GM23338 (cell line): ENCODE data around the gene NRG3.

Source experiments
- EZH2 ChIP-seq: fragments of 200-600 bp; sonication (generic); IDR thresholded peaks from one replicate; pipeline ENCODE4 v1.8.0; 2017; ENCODE audit warnings: antibody characterized with exemption, mild to moderate bottlenecking, low read depth; ENCODE audit not compliant: unreplicated experiment
- POLR2AphosphoS5 ChIP-seq: IDR thresholded peaks from 2 replicates; pipeline ENCODE4 v1.6.1; 2016; ENCODE audit warnings: antibody characterized with exemption, low read depth
- TF ChIP-seq, protein P1 (sequence below), 2 experiments: fragments of 200-600 bp in 1 of 2; sonication (generic) in 1 of 2; conservative IDR thresholded peaks; 2 replicates each; pipeline versions ENCODE4 v1.5.1 to v1.6.1; 2016 to 2017; ENCODE audit warnings: antibody characterized with exemption in 2 of 2, low read depth in 2 of 2, mild to moderate bottlenecking in 2 of 2, moderate library complexity in 1 of 2
- TF ChIP-seq, protein P2 (sequence below): IDR thresholded peaks from one replicate; pipeline ENCODE4 v1.6.1; 2018; ENCODE audit warnings: antibody characterized with exemption; ENCODE audit not compliant: unreplicated experiment

DNA sequence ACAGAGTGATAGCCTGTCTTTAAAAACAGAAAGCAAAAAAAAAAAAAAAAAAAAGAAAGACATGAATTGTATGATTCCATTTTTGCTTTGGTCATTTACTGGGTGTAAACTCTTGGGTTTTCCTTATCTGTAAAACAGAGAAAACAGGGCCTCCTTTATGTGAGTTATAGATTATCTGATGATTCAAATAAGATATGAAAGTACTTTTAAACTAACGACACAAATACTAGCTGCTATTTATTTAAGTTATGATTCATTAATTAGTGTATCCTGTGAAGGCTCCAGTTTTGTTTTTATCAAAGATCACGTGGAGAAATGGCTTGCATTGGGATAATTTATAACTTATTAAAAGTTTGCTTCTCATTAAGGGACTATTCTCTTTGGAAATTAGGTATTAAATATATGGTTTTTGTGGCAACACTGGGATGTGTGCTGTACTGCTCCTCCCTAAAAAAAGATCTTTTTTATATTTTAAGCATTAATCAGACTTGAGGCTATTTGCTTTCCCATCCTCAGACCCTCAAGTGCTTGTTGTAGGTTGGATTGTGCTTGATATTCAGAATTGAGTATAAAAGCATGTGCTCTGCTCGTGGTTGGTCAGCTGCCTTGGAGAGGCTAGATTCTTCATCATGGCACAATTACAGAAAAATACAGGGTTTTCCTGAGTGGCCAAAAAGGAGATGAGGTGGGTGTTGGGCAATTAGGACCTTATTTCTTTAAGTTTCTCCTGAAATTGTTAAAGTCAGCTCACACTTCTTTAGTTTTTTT lies 39.9 kb downstream of the NRG3 start:
- TF ChIP-seq EZH2: no peak
- TF ChIP-seq, protein P1, sequence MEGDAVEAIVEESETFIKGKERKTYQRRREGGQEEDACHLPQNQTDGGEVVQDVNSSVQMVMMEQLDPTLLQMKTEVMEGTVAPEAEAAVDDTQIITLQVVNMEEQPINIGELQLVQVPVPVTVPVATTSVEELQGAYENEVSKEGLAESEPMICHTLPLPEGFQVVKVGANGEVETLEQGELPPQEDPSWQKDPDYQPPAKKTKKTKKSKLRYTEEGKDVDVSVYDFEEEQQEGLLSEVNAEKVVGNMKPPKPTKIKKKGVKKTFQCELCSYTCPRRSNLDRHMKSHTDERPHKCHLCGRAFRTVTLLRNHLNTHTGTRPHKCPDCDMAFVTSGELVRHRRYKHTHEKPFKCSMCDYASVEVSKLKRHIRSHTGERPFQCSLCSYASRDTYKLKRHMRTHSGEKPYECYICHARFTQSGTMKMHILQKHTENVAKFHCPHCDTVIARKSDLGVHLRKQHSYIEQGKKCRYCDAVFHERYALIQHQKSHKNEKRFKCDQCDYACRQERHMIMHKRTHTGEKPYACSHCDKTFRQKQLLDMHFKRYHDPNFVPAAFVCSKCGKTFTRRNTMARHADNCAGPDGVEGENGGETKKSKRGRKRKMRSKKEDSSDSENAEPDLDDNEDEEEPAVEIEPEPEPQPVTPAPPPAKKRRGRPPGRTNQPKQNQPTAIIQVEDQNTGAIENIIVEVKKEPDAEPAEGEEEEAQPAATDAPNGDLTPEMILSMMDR (conservative IDR thresholded peaks at IDR 0.05; ENCODE audit: low read depth in 2 of 2): no peak
- TF ChIP-seq, protein P2, sequence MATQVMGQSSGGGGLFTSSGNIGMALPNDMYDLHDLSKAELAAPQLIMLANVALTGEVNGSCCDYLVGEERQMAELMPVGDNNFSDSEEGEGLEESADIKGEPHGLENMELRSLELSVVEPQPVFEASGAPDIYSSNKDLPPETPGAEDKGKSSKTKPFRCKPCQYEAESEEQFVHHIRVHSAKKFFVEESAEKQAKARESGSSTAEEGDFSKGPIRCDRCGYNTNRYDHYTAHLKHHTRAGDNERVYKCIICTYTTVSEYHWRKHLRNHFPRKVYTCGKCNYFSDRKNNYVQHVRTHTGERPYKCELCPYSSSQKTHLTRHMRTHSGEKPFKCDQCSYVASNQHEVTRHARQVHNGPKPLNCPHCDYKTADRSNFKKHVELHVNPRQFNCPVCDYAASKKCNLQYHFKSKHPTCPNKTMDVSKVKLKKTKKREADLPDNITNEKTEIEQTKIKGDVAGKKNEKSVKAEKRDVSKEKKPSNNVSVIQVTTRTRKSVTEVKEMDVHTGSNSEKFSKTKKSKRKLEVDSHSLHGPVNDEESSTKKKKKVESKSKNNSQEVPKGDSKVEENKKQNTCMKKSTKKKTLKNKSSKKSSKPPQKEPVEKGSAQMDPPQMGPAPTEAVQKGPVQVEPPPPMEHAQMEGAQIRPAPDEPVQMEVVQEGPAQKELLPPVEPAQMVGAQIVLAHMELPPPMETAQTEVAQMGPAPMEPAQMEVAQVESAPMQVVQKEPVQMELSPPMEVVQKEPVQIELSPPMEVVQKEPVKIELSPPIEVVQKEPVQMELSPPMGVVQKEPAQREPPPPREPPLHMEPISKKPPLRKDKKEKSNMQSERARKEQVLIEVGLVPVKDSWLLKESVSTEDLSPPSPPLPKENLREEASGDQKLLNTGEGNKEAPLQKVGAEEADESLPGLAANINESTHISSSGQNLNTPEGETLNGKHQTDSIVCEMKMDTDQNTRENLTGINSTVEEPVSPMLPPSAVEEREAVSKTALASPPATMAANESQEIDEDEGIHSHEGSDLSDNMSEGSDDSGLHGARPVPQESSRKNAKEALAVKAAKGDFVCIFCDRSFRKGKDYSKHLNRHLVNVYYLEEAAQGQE: no peak
- TF ChIP-seq POLR2AphosphoS5: no peak
